CD14-positive monocyte (primary cell): ENCODE data around the gene G2E3. TPM values are rescaled to one million over a fixed set of nuclear protein-coding genes. Genes with fewer than 3 reads are reported as not detected.

ENCODE experiments used
- DNase-seq, 3 donors: peaks; one replicate each; pipeline ENCODE4 v3.0.0-alpha.2; 2011 to 2022
- H2AFZ ChIP-seq: 2 replicates; pipeline ENCODE4 v1.6.0; 2012; ENCODE audit warnings: mild to moderate bottlenecking, low read depth, low read length, inconsistent platforms; ENCODE audit not compliant: insufficient read depth, poor library complexity, severe bottlenecking
- H3K27ac ChIP-seq, 2 donors: 1 replicate in 1 of 2; 2 replicates in 1 of 2; pipeline ENCODE4 v1.5.1; 2012 to 2013; ENCODE audit warnings: low read length in 2 of 2, control low read depth in 1 of 2, inconsistent platforms in 1 of 2, low read depth in 1 of 2, mild to moderate bottlenecking in 1 of 2
- H3K27me3 ChIP-seq, 2 donors: one replicate each; pipeline versions ENCODE4 v1.6.0 to v1.6.1; 2011 to 2013; ENCODE audit warnings: low read length in 2 of 2; ENCODE audit not compliant: control insufficient read depth in 2 of 2, insufficient read depth in 2 of 2
- H3K36me3 ChIP-seq, 2 donors: replicated peaks in 1 of 2; 1 replicate in 1 of 2; 2 replicates in 1 of 2; pipeline versions ENCODE4 v1.5.1 to v1.6.1; 2012 to 2013; ENCODE audit warnings: low read length in 2 of 2, control low read depth in 1 of 2, inconsistent platforms in 1 of 2, mild to moderate bottlenecking in 1 of 2; ENCODE audit not compliant: insufficient read depth in 2 of 2, control insufficient read depth in 1 of 2
- H3K4me1 ChIP-seq, 2 donors: 1 replicate in 1 of 2; 2 replicates in 1 of 2; pipeline versions ENCODE4 v1.5.1 to v1.6.1; 2012 to 2013; ENCODE audit warnings: low read length in 2 of 2, control low read depth in 1 of 2, inconsistent platforms in 1 of 2, mild to moderate bottlenecking in 1 of 2, moderate library complexity in 1 of 2; ENCODE audit not compliant: insufficient read depth in 2 of 2, control insufficient read depth in 1 of 2
- H3K4me2 ChIP-seq: replicated peaks from 2 replicates; pipeline ENCODE3; 2012; ENCODE audit warnings: low read length, moderate library complexity, mild to moderate bottlenecking; ENCODE audit not compliant: poor library complexity, severe bottlenecking; ENCODE audit errors: extremely low read depth
- H3K4me3 ChIP-seq, 3 experiments: fragments of 200-600 bp in 1 of 3; sonication (generic) in 1 of 3; replicated peaks in 1 of 3; 1 replicate in 2 of 3; 2 replicates in 1 of 3; pipeline ENCODE4 v1.5.1; 2011 to 2013; ENCODE audit warnings: low read length in 3 of 3, mild to moderate bottlenecking in 3 of 3, control low read depth in 2 of 3, low read depth in 2 of 3, inconsistent platforms in 1 of 3, moderate library complexity in 1 of 3
- H3K79me2 ChIP-seq: 2 replicates; pipeline ENCODE4 v1.6.0; 2012; ENCODE audit warnings: mild to moderate bottlenecking, control low read depth, inconsistent platforms, low read length, moderate library complexity; ENCODE audit not compliant: insufficient read depth
- H3K9ac ChIP-seq: 2 replicates; pipeline ENCODE4 v1.6.0; 2017; ENCODE audit warnings: low read length, mild to moderate bottlenecking; ENCODE audit not compliant: insufficient read depth, poor library complexity, severe bottlenecking
- H3K9me3 ChIP-seq, 2 donors: replicated peaks in 1 of 2; 1 replicate in 1 of 2; 2 replicates in 1 of 2; pipeline versions ENCODE4 v1.5.1 to v1.6.1; 2012 to 2013; ENCODE audit warnings: low read length in 2 of 2, control low read depth in 1 of 2; ENCODE audit not compliant: control insufficient read depth in 1 of 2, insufficient read depth in 1 of 2
- H4K20me1 ChIP-seq: 2 replicates; pipeline ENCODE4 v1.6.0; 2012; ENCODE audit warnings: mild to moderate bottlenecking, low read length, control low read depth, moderate library complexity; ENCODE audit not compliant: insufficient read depth
- H3K27ac Mint-ChIP-seq, 7 donors: one replicate each; pipeline ENCODE4 v1.8.0; 2020; ENCODE audit warnings: mild to moderate bottlenecking in 7 of 7, mixed read lengths in 7 of 7, moderate library complexity in 6 of 7, inconsistent platforms in 2 of 7
- H3K27me3 Mint-ChIP-seq, 3 donors: one replicate each; pipeline ENCODE4 v1.8.0; 2021 to 2022; ENCODE audit warnings: low read depth in 3 of 3, mild to moderate bottlenecking in 3 of 3, mixed read lengths in 3 of 3, moderate library complexity in 3 of 3, inconsistent platforms in 1 of 3
- H3K36me3 Mint-ChIP-seq, 2 donors: one replicate each; pipeline ENCODE4 v1.8.0; 2020; ENCODE audit warnings: mixed read lengths in 2 of 2, inconsistent platforms in 1 of 2, mild to moderate bottlenecking in 1 of 2
- H3K4me1 Mint-ChIP-seq: one replicate; pipeline ENCODE4 v1.8.0; 2020; ENCODE audit warnings: mild to moderate bottlenecking, mixed read lengths
- H3K4me3 Mint-ChIP-seq, 2 donors: one replicate each; pipeline ENCODE4 v1.8.0; 2020; ENCODE audit warnings: mild to moderate bottlenecking in 2 of 2, mixed read lengths in 2 of 2, moderate library complexity in 1 of 2
- H3K9me3 Mint-ChIP-seq, 7 donors: one replicate each; pipeline ENCODE4 v1.8.0; 2020 to 2022; ENCODE audit warnings: mixed read lengths in 7 of 7, mild to moderate bottlenecking in 6 of 7, moderate library complexity in 6 of 7, inconsistent platforms in 2 of 7
- WGBS: methylation state at CpG from one replicate; pipeline ENCODE4 v1.1.5; 2013; ENCODE audit warnings: missing lambda C conversion rate; ENCODE audit not compliant: insufficient coverage; 5-methylcytosine and 5-hydroxymethylcytosine counted together
- intact Hi-C, 2 donors: fragments of 100-400 bp; cut with micrococcal nuclease; formaldehyde crosslinking; loops; one replicate each; pipeline versions ENCODE4 v1.15.0 to v1.15.1; 2023
- polyA plus RNA-seq, 3 donors: library from polyadenylated mRNA; depleted of rRNA in 1 of 3; unstranded in 2 of 3; stranded (reverse) in 1 of 3; fragments of 300-500 nt in 2 of 3; fragments of >200 nt in 1 of 3; fragmentation: Illumina TruSeq in 2 of 3; gene quantifications; 1 replicate in 2 of 3; 2 replicates in 1 of 3; pipeline ENCODE4 v1.2.3, GENCODE V29; 2012 to 2021
- TF ChIP-seq, protein P1 (sequence below): fragments of 200-600 bp; IDR thresholded peaks from one replicate; pipeline ENCODE4 v1.8.0; 2022; ENCODE audit warnings: antibody characterized with exemption, mild to moderate bottlenecking

The G2E3 gene
- polyA plus RNA-seq, 3 donors: 5.6 to 12.1 (median 5.6) TPM

DNA sequence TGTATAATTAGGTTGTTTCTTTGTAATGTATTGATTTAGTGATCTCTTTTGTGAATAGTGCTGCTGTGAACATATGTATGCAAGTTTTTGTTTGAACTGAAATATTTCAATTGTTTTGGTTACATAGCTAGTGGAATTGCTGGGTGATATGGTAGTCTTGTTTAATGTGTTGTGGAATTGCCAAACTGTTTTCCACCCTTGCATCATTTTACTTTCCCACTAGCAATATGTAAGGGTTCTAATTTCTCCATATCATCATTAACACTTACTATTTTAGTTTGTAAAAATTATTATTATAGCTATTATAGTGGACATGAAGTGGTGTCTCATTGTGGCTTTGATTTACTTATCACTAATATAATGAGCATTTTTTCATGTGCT, 5.9 kb downstream of the G2E3 start:
- Mint-ChIP-seq H3K36me3 (peaks cover 6 to 12% of the 10 kb centered on the region in 2 donors), H3K9me3 (peaks cover 0 to 6% (median 2%) of the 10 kb centered on the region in 7 donors), H3K4me3 (no peak overlapping the region), H3K4me1 (peaks cover 42% of the 10 kb centered on the region), H3K27ac (no peak overlapping the region), H3K27me3 (no peaks in the 10 kb centered on the region)
- no peak overlapping the region for H2AFZ ChIP-seq
- H3K27me3 ChIP-seq: no peaks in the 10 kb centered on the region
- no peak for DNase-seq
- intact Hi-C loops: no loop called here
- H3K9ac ChIP-seq: no peak overlapping the region
- no peak overlapping the region for H3K4me3 ChIP-seq
- H3K4me2 ChIP-seq: no peak overlapping the region
- peaks cover 78% of the 10 kb centered on the region for H4K20me1 ChIP-seq
- H3K27ac ChIP-seq: no peak overlapping the region
- peaks cover 100% of the 10 kb centered on the region for H3K79me2 ChIP-seq
- peaks cover 0 to 10% of the 10 kb centered on the region in 2 donors for H3K36me3 ChIP-seq
- peaks cover 10 to 16% of the 10 kb centered on the region in 2 donors for H3K4me1 ChIP-seq
- TF ChIP-seq, protein P1, sequence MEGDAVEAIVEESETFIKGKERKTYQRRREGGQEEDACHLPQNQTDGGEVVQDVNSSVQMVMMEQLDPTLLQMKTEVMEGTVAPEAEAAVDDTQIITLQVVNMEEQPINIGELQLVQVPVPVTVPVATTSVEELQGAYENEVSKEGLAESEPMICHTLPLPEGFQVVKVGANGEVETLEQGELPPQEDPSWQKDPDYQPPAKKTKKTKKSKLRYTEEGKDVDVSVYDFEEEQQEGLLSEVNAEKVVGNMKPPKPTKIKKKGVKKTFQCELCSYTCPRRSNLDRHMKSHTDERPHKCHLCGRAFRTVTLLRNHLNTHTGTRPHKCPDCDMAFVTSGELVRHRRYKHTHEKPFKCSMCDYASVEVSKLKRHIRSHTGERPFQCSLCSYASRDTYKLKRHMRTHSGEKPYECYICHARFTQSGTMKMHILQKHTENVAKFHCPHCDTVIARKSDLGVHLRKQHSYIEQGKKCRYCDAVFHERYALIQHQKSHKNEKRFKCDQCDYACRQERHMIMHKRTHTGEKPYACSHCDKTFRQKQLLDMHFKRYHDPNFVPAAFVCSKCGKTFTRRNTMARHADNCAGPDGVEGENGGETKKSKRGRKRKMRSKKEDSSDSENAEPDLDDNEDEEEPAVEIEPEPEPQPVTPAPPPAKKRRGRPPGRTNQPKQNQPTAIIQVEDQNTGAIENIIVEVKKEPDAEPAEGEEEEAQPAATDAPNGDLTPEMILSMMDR: no peak
- H3K9me3 ChIP-seq: no peaks in the 10 kb centered on the region

DNA sequence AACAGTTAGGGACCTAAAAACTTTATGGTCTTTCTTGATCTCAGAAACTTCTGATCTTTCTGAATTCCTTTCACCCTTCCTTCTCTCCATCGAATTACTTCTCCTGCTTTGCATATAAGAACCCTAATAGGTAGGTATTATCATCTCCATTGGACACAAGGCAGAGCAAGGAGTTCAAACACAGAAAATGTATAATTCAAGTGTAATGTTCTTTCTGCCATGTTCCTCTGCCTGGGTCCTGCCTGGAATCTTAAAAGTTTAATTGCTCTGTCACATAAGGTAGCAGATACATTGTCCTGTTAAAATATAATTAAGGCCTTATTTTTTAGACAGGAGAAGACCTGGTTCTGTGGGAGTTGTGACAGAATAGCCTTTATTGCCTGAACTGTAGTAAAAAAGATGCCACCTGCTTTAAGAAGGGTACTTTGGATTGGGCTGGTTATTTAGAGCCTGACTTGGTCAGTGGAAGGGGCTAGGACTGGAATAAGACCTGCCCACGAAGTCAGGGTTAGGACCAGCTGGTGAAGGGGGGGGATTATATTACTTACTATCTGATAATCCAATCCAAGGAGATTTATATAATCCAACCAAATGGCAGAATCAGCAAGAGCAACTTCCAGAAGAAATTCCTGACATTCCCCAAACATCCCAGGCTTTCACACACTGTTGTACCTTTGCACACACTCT, 10.4 kb downstream of the G2E3 start:
- Histone ChIP-seq H4K20me1 (peaks cover 64% of the 10 kb centered on the region), H3K9ac (no peak overlapping the region), H3K9me3 (no peaks in the 10 kb centered on the region), H3K36me3 (no peaks in the 10 kb centered on the region), H3K79me2 (peaks cover 100% of the 10 kb centered on the region), H3K4me2 (no peak overlapping the region), H3K27ac (no peak overlapping the region), H3K4me1 (no peaks in the 10 kb centered on the region), H3K27me3 (no peaks in the 10 kb centered on the region), H2AFZ (no peak overlapping the region), H3K4me3 (no peak overlapping the region)
- Mint-ChIP-seq H3K9me3 (no peaks in the 10 kb centered on the region), H3K36me3 (peaks cover 0 to 2% of the 10 kb centered on the region in 2 donors), H3K4me3 (no peak overlapping the region), H3K27me3 (no peaks in the 10 kb centered on the region), H3K4me1 (peaks cover 47% of the 10 kb centered on the region), H3K27ac (peak overlapping the region in 2 of 7 donors; percentile 12 to 52)
- TF ChIP-seq, protein P1: no peak
- no CpG with 5 or more reads among the region's 2 CpGs for WGBS
- intact Hi-C loops: no loop called here
- DNase-seq: no peak
